Caki2 (cell line): ENCODE results near the gene UGGT2. TPM values are rescaled to one million over a fixed set of nuclear protein-coding genes. Genes with fewer than 3 reads are reported as not detected.
A peak's percentile ranks its signal among the peaks of the same experiment; 100 is the strongest.
"Not testable (repeated sequence)": the region's sequence is repeated elsewhere in the genome, so short reads cannot be mapped to it uniquely, and the experiment has no call there.

Source experiments
- DNase-seq: peaks from one replicate; pipeline ENCODE4 v3.0.0-alpha.2; 2015; ENCODE audit warnings: low read depth
- in situ Hi-C: cut with HindIII; loops from 2 replicates; pipeline ENCODE4 v1.10.0; 2016; ENCODE audit warnings: low sequenced_read_pairs, low pct_unique_long_range_greater_than_20kb, mixed read lengths
- total RNA-seq: library from RNA; depleted of rRNA; stranded (reverse); fragments of >200 nt; shearing (Covaris generic); gene quantifications from 2 replicates; pipeline ENCODE4 v1.2.3, GENCODE V29; 2014; ENCODE audit warnings: low replicate concordance; rRNA removed

The UGGT2 gene
- total RNA-seq, 1 experiment from 2014 or later: 31.4 TPM

- in situ Hi-C loops: no loop called here
- no peak for DNase-seq
Observed at GRCh38 chr13:95787356-95788099, 265.7 kb downstream of the UGGT2 start.

DNA sequence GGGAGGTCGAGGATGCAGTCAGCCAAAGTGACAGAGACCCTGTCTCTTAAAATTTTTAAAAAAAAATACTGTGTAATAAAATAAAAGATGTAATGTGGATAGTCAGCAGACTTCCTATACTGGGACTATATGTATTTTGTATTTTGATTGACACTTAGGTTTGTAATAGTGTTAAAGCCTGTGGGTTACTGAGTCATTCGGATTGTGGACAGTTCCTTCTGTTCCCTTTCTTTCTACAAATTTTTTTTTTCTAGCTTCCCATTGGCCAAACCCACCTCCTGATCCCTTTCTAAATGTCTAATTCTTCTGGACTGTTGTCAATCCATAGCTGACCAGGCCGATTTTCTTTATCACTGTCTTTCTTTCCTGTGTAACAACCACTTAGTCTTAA is 268.3 kb downstream of the UGGT2 start:
- DNase-seq: no peak
- in situ Hi-C loops: no loop called here

GRCh38 chr13:95784161-95784899 is 268.9 kb downstream of the UGGT2 start:
- in situ Hi-C loops: no loop called here
- peak; percentile 30 for DNase-seq

- no peak for DNase-seq
- in situ Hi-C loops: no loop called here
Observed at GRCh38 chr13:95783747-95784146, 269.5 kb downstream of the UGGT2 start.

DNA sequence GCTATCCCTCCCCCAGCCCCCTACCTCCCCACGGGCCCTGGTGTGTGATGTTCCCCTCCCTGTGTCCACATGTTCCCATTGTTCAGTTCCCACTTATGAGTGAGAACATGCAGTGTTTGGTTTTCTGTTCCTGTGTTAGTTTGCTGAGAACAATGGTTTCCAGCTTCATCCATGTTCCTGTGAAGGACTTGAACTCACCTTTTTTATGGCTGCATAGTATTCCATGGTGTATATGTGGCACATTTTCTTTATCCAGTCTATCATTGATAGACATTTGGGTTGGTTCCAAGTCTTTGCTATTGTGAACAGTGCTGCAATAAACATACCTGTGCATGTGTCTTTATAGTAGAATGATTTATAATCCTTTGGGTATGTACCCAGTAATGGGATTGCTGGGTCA is 271.3 kb downstream of the UGGT2 start:
- in situ Hi-C loops: not testable (repeated sequence)

DNA sequence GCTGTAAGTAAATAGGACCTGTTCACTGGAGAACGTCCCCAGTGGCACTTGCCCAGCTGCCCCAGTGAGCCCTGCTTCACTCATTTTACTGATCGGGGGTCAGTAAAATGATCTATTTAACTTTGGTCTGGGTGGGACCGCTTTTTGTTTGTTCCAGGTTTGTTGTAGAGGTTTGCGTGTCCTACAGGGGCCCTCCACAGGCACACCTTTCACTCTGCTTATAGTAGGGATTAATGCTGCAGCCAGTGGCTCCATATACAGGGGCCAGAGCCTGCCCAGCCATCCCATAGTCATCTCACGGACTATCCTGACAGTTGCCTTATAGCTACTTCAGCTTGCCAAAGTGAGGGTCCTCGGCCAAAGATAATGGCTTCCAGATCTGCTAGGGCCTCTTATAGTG is 272.2 kb downstream of the UGGT2 start:
- in situ Hi-C loops: no loop called here
- no peak for DNase-seq

More for the DNA sequence above, 271.3 kb downstream of the UGGT2 start:
- DNase-seq: not testable (repeated sequence)

DNA sequence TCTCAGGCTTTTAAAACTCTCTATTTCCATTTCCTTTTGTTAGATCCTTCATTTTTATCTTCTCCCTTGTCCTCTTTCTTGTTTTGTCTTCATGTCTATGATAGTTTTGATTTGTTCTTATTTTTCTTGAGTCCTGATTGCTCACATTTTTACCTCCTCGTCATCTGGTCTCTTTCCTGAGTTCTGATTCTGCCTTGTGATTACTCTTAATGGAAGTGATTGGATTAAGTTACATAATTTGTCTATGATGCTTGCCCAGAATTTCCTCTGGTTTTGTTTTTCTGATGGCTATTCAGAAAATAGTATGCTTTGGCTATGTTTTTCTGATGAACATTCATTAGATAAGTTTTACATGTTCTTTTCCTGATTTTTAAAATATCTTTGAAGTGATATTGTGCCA is 273.7 kb downstream of the UGGT2 start:
- DNase-seq: no peak
- in situ Hi-C loops: no loop called here

- in situ Hi-C loops: no loop called here
- DNase-seq: no peak
Observed at GRCh38 chr13:95771905-95772304, 281.3 kb downstream of the UGGT2 start.

GRCh38 chr13:95763601-95764000 is 289.6 kb downstream of the UGGT2 start:
- DNase-seq: no peak
- in situ Hi-C loops: no loop called here

GRCh38 chr13:95762626-95763025 is 290.6 kb downstream of the UGGT2 start:
- DNase-seq, in situ Hi-C loops: not testable (repeated sequence)

- in situ Hi-C loops: no loop called here
- no peak for DNase-seq
Observed at GRCh38 chr13:95756072-95756471, 297.1 kb downstream of the UGGT2 start.

GRCh38 chr13:95754069-95754468 is 299.1 kb downstream of the UGGT2 start:
- no peak for DNase-seq
- in situ Hi-C loops: no loop called here

DNA sequence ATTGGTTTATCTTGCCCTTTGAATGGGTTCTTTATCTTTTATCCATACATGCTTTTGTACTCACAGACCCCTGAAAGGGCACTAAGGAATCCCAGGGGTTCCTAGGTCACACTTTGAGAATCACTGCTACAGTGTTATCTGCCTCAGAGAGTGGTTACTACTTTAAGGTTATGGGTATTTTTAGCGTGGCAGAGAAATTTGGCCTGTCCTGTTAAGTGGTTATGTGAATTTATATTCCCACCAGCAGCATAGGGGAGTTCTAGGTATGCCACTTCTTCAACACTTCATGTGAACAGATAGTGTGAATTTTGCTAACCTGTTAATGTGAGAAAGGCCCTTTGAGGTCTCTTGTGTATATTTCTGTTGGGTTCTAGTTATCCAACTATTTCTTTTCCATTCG is 300.5 kb downstream of the UGGT2 start:
- no peak for DNase-seq
- in situ Hi-C loops: no loop called here

Other genes starting within 250 kb of the UGGT2 start
- 6.6 and 7.5 TPM in 2 replicates for gene HS6ST3, start 36.7 kb upstream of the UGGT2 start, total RNA-seq